ENCODE data around the gene RFX2. TPM values are rescaled to one million over a fixed set of nuclear protein-coding genes. Genes with fewer than 3 reads are reported as not detected.

Gene RFX2
- total and polyA plus RNA-seq, 9 of the 15 experiments (the other 6 are each of a cell fraction or from before 2014, with no cell fraction given) = 3.6 to 18.7 (median 8.7) TPM

DNA sequence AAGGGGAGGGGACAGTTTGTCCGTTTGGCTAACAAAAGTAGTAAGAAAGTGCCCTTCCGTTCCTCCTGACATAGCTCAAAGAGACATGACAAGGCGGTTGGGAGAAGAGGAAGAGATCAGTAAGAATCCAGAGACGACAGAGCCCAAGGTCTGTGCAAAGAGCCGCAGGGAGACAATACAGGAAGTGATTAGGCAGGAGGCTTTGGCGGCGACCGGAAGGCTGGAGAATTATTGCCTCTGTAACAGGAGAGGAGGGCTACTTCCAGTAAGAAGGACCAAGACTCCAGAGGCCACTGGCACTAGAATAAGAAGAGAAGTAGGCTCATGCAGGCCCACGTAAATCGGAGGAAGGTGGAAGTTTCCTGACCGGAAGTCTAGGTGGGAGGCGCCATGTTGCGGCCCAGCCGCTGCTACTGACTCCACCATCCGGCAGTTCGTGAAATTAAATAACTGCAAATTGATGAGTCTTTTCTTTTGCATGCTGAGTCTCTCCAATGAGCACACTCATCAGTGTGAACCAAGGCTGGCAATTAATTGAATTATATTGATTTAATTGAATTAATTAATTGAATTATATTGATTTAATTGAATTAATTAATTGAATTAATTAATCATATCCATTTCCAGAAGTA lies 9.9 kb downstream of the RFX2 start (continued):
- TF ChIP-seq RBM34 (IDR thresholded peaks at IDR 0.05; ENCODE audit: borderline replicate concordance, insufficient read depth, low read length) (no peak), NCOA4 (IDR thresholded peaks at IDR 0.05; ENCODE audit: partially characterized antibody) (no peak), SAFB2 (IDR thresholded peaks at IDR 0.05; ENCODE audit: borderline replicate concordance, low read depth, low read length, severe bottlenecking) (no peak), OTX1 (CRISPR knock-in tag; IDR thresholded peaks at IDR 0.05) (peak; percentile 26; the same call in 1 of the 2 replicates), KAT7 (CRISPR knock-in tag; IDR thresholded peaks at IDR 0.05; ENCODE audit: borderline replicate concordance) (peak; percentile 37; the same call in 1 of the 2 replicates), SMAD4 (CRISPR knock-in tag; conservative IDR thresholded peaks at IDR 0.05) (peak; percentile 79), BRD9 (IDR thresholded peaks at IDR 0.05; ENCODE audit: low read depth, partially characterized antibody) (peak; percentile 66), POLR2H (tag; IDR thresholded peaks at IDR 0.05; ENCODE audit: low read depth) (peak; percentile 71; the same call in 1 of the 2 replicates), THRAP3 (IDR thresholded peaks at IDR 0.05; ENCODE audit: borderline replicate concordance) (0 out of 2 replicates have a peak, but pooled peaks have one; percentile 34)
- TF ChIP-seq, protein P1, sequence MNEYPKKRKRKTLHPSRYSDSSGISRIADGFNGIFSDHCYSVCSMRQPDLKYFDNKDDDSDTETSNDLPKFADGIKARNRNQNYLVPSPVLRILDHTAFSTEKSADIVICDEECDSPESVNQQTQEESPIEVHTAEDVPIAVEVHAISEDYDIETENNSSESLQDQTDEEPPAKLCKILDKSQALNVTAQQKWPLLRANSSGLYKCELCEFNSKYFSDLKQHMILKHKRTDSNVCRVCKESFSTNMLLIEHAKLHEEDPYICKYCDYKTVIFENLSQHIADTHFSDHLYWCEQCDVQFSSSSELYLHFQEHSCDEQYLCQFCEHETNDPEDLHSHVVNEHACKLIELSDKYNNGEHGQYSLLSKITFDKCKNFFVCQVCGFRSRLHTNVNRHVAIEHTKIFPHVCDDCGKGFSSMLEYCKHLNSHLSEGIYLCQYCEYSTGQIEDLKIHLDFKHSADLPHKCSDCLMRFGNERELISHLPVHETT (CRISPR knock-in tag; conservative IDR thresholded peaks at IDR 0.05 in 1 of 2, IDR thresholded peaks at IDR 0.05 in 1 of 2) = peak in 1 of 2 experiments; percentile 72; a peak in 2 of 4 replicates
- TF ChIP-seq, protein P2, sequence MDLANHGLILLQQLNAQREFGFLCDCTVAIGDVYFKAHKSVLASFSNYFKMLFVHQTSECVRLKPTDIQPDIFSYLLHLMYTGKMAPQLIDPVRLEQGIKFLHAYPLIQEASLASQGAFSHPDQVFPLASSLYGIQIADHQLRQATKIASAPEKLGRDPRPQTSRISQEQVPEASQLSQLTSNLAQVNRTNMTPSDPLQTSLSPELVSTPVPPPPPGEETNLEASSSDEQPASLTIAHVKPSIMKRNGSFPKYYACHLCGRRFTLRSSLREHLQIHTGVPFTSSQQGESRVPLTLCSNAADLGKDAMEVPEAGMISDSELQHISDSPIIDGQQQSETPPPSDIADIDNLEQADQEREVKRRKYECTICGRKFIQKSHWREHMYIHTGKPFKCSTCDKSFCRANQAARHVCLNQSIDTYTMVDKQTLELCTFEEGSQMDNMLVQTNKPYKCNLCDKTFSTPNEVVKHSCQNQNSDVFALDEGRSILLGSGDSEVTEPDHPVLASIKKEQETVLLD (IDR thresholded peaks at IDR 0.05) = 0 out of 2 replicates have a peak, but pooled peaks have one; percentile 30
- TF ChIP-seq, protein P3, sequence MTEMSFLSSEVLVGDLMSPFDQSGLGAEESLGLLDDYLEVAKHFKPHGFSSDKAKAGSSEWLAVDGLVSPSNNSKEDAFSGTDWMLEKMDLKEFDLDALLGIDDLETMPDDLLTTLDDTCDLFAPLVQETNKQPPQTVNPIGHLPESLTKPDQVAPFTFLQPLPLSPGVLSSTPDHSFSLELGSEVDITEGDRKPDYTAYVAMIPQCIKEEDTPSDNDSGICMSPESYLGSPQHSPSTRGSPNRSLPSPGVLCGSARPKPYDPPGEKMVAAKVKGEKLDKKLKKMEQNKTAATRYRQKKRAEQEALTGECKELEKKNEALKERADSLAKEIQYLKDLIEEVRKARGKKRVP (CRISPR knock-in tag; IDR thresholded peaks at IDR 0.05) = peak; percentile 70
- TF ChIP-seq, protein P4, sequence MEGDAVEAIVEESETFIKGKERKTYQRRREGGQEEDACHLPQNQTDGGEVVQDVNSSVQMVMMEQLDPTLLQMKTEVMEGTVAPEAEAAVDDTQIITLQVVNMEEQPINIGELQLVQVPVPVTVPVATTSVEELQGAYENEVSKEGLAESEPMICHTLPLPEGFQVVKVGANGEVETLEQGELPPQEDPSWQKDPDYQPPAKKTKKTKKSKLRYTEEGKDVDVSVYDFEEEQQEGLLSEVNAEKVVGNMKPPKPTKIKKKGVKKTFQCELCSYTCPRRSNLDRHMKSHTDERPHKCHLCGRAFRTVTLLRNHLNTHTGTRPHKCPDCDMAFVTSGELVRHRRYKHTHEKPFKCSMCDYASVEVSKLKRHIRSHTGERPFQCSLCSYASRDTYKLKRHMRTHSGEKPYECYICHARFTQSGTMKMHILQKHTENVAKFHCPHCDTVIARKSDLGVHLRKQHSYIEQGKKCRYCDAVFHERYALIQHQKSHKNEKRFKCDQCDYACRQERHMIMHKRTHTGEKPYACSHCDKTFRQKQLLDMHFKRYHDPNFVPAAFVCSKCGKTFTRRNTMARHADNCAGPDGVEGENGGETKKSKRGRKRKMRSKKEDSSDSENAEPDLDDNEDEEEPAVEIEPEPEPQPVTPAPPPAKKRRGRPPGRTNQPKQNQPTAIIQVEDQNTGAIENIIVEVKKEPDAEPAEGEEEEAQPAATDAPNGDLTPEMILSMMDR (IDR thresholded peaks at IDR 0.05 in 2 of 3, conservative IDR thresholded peaks at IDR 0.05 in 1 of 3; ENCODE audit: insufficient read depth in 2 of 3, low read depth in 1 of 3, low read length in 3 of 3) = peak in 2 of 3 experiments; percentile 35 to 40; a peak in 3 of 6 replicates
- TF ChIP-seq, protein P5, sequence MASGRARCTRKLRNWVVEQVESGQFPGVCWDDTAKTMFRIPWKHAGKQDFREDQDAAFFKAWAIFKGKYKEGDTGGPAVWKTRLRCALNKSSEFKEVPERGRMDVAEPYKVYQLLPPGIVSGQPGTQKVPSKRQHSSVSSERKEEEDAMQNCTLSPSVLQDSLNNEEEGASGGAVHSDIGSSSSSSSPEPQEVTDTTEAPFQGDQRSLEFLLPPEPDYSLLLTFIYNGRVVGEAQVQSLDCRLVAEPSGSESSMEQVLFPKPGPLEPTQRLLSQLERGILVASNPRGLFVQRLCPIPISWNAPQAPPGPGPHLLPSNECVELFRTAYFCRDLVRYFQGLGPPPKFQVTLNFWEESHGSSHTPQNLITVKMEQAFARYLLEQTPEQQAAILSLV (tag; IDR thresholded peaks at IDR 0.05) = 0 out of 2 replicates have a peak, but pooled peaks have one; percentile 38
